ENCODE results near the gene SYF2.

DNA sequence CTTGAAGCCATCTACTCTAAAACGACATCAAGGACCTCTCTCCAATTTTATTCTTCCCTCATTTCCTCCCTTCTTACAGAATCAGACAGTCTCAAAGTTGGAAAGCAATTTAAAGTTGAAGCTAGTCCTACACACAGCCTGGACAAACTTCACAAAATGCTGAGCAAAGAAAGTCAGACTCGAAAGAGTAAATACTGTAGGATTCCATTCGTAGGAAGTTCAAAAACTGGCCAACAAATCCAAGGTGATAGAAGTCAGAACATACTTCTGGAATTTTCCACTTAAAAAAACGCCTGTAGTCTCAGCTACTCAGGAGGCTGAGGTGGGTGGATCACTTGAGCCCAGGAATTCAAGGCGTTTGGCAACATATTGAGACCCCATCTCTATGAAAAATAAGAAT, 19.6 kb downstream of the SYF2 start:
- TF ChIP-seq, protein P1, sequence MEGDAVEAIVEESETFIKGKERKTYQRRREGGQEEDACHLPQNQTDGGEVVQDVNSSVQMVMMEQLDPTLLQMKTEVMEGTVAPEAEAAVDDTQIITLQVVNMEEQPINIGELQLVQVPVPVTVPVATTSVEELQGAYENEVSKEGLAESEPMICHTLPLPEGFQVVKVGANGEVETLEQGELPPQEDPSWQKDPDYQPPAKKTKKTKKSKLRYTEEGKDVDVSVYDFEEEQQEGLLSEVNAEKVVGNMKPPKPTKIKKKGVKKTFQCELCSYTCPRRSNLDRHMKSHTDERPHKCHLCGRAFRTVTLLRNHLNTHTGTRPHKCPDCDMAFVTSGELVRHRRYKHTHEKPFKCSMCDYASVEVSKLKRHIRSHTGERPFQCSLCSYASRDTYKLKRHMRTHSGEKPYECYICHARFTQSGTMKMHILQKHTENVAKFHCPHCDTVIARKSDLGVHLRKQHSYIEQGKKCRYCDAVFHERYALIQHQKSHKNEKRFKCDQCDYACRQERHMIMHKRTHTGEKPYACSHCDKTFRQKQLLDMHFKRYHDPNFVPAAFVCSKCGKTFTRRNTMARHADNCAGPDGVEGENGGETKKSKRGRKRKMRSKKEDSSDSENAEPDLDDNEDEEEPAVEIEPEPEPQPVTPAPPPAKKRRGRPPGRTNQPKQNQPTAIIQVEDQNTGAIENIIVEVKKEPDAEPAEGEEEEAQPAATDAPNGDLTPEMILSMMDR (IDR thresholded peaks at IDR 0.05): no peak
- TF ChIP-seq NFYB (CRISPR knock-in tag; conservative IDR thresholded peaks at IDR 0.05; ENCODE audit: low read depth): no peak
- TF ChIP-seq NR2C2 (CRISPR knock-in tag; IDR thresholded peaks at IDR 0.05): no peak
- no peak for TF ChIP-seq SP1 (CRISPR knock-in tag; conservative IDR thresholded peaks at IDR 0.05)
- TF ChIP-seq, protein P2, sequence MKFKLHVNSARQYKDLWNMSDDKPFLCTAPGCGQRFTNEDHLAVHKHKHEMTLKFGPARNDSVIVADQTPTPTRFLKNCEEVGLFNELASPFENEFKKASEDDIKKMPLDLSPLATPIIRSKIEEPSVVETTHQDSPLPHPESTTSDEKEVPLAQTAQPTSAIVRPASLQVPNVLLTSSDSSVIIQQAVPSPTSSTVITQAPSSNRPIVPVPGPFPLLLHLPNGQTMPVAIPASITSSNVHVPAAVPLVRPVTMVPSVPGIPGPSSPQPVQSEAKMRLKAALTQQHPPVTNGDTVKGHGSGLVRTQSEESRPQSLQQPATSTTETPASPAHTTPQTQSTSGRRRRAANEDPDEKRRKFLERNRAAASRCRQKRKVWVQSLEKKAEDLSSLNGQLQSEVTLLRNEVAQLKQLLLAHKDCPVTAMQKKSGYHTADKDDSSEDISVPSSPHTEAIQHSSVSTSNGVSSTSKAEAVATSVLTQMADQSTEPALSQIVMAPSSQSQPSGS (CRISPR knock-in tag; IDR thresholded peaks at IDR 0.05; ENCODE audit: borderline replicate concordance, low read depth): no peak
- no peak for TF ChIP-seq JUN (CRISPR knock-in tag; IDR thresholded peaks at IDR 0.05)
- TF ChIP-seq HMGA2 (CRISPR knock-in tag; IDR thresholded peaks at IDR 0.05): no peak
- TF ChIP-seq, protein P3, sequence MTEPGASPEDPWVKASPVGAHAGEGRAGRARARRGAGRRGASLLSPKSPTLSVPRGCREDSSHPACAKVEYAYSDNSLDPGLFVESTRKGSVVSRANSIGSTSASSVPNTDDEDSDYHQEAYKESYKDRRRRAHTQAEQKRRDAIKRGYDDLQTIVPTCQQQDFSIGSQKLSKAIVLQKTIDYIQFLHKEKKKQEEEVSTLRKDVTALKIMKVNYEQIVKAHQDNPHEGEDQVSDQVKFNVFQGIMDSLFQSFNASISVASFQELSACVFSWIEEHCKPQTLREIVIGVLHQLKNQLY (CRISPR knock-in tag; IDR thresholded peaks at IDR 0.05): no peak
- TF ChIP-seq ESRRA (CRISPR knock-in tag; IDR thresholded peaks at IDR 0.05; ENCODE audit: borderline replicate concordance): no peak
- no peak for TF ChIP-seq ZNF317 (CRISPR knock-in tag; IDR thresholded peaks at IDR 0.05; ENCODE audit: borderline replicate concordance, low read depth)

Data from WTC11 (cell line).